A549 treated with AZD2906 at 1 μM for 4 hours (cell line): ENCODE data around the gene XAGE3. TPM values are rescaled to one million over a fixed set of nuclear protein-coding genes. Genes with fewer than 3 reads are reported as not detected.

Source experiments
- total RNA-seq: library from RNA; stranded (reverse); fragments of 200-300 nt; extraction: Qiagen RNA extraction; gene quantifications from 5 replicates; pipeline ENCODE4 v1.2.3, GENCODE V29; 2022

XAGE3 gene, protein sequence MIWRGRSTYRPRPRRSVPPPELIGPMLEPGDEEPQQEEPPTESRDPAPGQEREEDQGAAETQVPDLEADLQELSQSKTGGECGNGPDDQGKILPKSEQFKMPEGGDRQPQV
- total RNA-seq = not detected in 5 replicates

DNA sequence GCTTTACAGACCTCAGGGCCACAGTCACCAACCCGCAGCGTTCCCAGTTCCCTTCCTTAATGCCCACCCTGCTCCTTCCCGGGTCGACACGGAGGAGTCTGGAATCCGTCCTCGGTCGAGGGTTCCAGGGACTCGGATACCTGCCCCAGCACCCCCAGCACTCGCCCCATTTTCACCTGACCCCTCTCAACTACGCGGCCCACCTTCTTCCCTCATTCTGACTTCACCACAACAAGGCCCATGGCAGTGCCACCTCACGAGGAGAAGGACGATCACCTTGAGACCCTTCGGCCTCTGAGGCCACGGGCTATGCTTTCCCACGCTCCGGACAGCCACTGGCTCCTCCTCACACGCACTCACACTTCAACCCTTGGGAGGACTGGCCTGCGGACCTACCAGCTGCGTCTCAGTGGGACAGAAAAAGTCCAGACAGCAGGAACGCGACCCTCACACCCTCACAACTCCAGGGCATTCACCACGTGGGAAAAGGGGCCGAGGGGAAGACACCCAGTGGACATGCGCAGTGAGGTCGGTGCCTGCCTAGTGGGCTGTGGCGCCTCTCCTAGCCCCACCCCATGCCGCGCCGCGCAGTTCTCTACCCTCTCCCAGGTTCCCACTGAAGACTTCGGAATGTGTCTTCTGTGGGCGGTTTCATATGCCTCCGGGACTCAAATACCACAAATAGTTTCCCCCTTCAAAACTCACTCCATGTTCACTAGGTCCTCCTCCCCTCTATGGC lies at the start of gene XAGE3:
Gene XAGE3, minus strand, starts transcription at position 474 of the 739 bp plus-strand sequence. CDS start 950 bp downstream, outside the sequence.

DNA sequence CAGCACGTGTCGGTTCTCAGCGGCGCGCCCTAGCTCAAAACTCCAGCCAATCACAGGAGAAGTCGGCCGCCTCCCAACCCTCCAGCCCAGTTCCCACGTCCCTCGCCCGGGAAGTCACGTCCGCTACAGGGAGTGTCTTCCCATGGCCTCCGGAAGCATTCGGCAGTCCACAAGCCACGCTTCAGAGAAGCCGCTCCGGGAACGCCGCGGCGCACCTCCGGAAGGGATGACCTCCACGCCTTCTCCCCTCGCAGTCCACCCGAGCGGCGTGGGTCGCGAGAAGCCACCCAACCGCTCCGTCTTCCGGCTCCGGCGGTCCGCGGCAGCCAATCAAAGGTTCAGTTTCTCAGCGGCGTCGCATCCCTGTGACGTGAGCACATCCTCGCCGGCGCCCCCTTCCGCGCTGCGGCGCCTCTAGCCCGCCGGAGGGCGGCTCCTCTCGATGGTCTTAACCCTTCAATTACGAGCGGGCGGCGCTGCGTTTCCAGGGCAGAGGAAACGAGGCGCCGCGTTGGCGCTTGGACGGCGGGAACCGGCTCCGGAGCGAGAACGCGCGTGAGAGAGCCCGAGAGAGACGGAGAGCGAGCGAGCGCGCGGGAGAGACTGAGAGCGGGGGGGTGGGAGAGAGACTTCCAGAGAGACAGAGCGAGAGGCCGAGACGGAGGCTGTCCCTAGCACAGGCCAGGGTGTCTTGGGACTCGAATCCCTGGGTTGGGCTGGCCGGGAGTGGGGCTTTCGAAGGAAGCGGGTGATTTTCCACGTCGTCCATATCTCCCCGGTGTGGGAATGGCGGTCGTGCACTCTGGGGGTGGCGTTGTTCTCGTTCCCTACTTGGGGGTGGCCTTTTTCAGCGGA lies 29.2 kb upstream of the XAGE3 start, which contains the start of gene FAM156B:
Gene FAM156B, plus strand, starts transcription at position 476 of the 855 bp plus-strand sequence. CDS start 9,896 bp downstream, outside the sequence.

Other genes starting within 250 kb of the XAGE3 start
- not detected in 5 replicates for gene SSX7, start 213.2 kb downstream of the XAGE3 start, total RNA-seq
- not detected in 5 replicates for gene SSX2, start 160.9 kb downstream of the XAGE3 start, total RNA-seq
- gene SSX2B, start 116.8 kb downstream of the XAGE3 start, total RNA-seq = not detected in 5 replicates
- not detected in 5 replicates for gene SPANXN5, start 70.7 kb downstream of the XAGE3 start, total RNA-seq
- gene XAGE5, start 56.8 kb downstream of the XAGE3 start, total RNA-seq = not detected in 5 replicates
- 4.9 to 17.0 TPM (median 8.7 TPM) in 5 replicates for gene FAM156B, start 29.2 kb upstream of the XAGE3 start, total RNA-seq
- 10.7 to 23.1 TPM (median 17.0 TPM) in 5 replicates for gene FAM156A, start 90.4 kb upstream of the XAGE3 start, total RNA-seq
- 0.02 TPM in 4 of 5 replicates, not detected in the other for gene GPR173, start 180.7 kb upstream of the XAGE3 start, total RNA-seq
- 27.5 to 36.1 TPM (median 32.5 TPM) in 5 replicates for gene TSPYL2, start 214.3 kb upstream of the XAGE3 start, total RNA-seq
- gene KANTR, start 226.1 kb upstream of the XAGE3 start, total RNA-seq = 1.3 to 1.8 TPM (median 1.7 TPM) in 5 replicates